Liver (tissue), 9 donors: ENCODE data around the gene PDIA3. TPM values are rescaled to one million over a fixed set of nuclear protein-coding genes. Genes with fewer than 3 reads are reported as not detected.
"Not testable (repeated sequence)": the region's sequence is repeated elsewhere in the genome, so short reads cannot be mapped to it uniquely, and the experiment has no call there.

Experiments used
- DNase-seq: peaks from one replicate; pipeline ENCODE4 v3.0.0-alpha.2; 2017; ENCODE audit warnings: low spot score
- H3K27ac ChIP-seq, 2 donors: one replicate each; pipeline ENCODE4 v1.7.0; 2013; ENCODE audit warnings: inconsistent platforms in 2 of 2, low read length in 2 of 2, control low read depth in 1 of 2, low read depth in 1 of 2, mild to moderate bottlenecking in 1 of 2
- H3K27me3 ChIP-seq, 4 donors: one replicate each; pipeline versions ENCODE4 v1.6.1 to v1.7.0; 2013; ENCODE audit warnings: low read length in 3 of 4, inconsistent platforms in 1 of 4, mild to moderate bottlenecking in 1 of 4, moderate library complexity in 1 of 4; ENCODE audit not compliant: control insufficient read depth in 4 of 4, insufficient read depth in 4 of 4
- H3K36me3 ChIP-seq, 4 donors: one replicate each; pipeline versions ENCODE4 v1.6.1 to v1.7.0; 2013; ENCODE audit warnings: low read length in 3 of 4, mild to moderate bottlenecking in 3 of 4, low read depth in 1 of 4, moderate library complexity in 1 of 4; ENCODE audit not compliant: control insufficient read depth in 4 of 4, insufficient read depth in 3 of 4
- H3K4me1 ChIP-seq, 4 donors: one replicate each; pipeline versions ENCODE4 v1.6.1 to v1.7.0; 2013; ENCODE audit warnings: low read length in 3 of 4, mild to moderate bottlenecking in 3 of 4, moderate library complexity in 1 of 4; ENCODE audit not compliant: control insufficient read depth in 4 of 4, insufficient read depth in 4 of 4
- H3K4me3 ChIP-seq, 3 donors: one replicate each; pipeline versions ENCODE4 v1.6.1 to v1.7.0; 2013; ENCODE audit warnings: low read length in 3 of 3, control low read depth in 1 of 3, low read depth in 1 of 3, mild to moderate bottlenecking in 1 of 3
- H3K9ac ChIP-seq, 2 donors: one replicate each; pipeline ENCODE4 v1.7.0; 2013; ENCODE audit warnings: low read length in 2 of 2, mild to moderate bottlenecking in 2 of 2, moderate library complexity in 2 of 2, control low read depth in 1 of 2, low read depth in 1 of 2
- H3K9me3 ChIP-seq, 4 donors: one replicate each; pipeline versions ENCODE4 v1.6.1 to v1.7.0; 2013; ENCODE audit warnings: low read length in 3 of 4; ENCODE audit not compliant: control insufficient read depth in 4 of 4
- GABPA ChIP-seq, 2 donors: IDR thresholded peaks in 1 of 2; conservative IDR thresholded peaks in 1 of 2; 2 replicates each; pipeline ENCODE4 v1.6.1; 2016; ENCODE audit warnings: antibody characterized with exemption in 2 of 2, mild to moderate bottlenecking in 1 of 2, moderate library complexity in 1 of 2
- HNF4G ChIP-seq: IDR thresholded peaks from 2 replicates; pipeline ENCODE4 v1.6.1; 2016; ENCODE audit warnings: antibody characterized with exemption
- JUND ChIP-seq, 2 donors: IDR thresholded peaks; 2 replicates each; pipeline ENCODE4 v1.6.1; 2016; ENCODE audit warnings: antibody characterized with exemption in 2 of 2
- NR2F2 ChIP-seq: IDR thresholded peaks from 2 replicates; pipeline ENCODE4 v1.6.1; 2016; ENCODE audit warnings: antibody characterized with exemption
- RXRA ChIP-seq, 2 donors: IDR thresholded peaks; 2 replicates each; pipeline ENCODE4 v1.6.1; 2017 to 2018; ENCODE audit warnings: antibody characterized with exemption in 2 of 2, mild to moderate bottlenecking in 1 of 2
- SP1 ChIP-seq: IDR thresholded peaks from 2 replicates; pipeline ENCODE4 v1.6.1; 2018; ENCODE audit warnings: antibody characterized with exemption, mild to moderate bottlenecking
- YY1 ChIP-seq: IDR thresholded peaks from 2 replicates; pipeline ENCODE4 v1.6.1; 2016; ENCODE audit warnings: antibody characterized with exemption, mild to moderate bottlenecking
- WGBS: extraction: QIAGEN DNeasy Blood & Tissue Kit; methylation state at CpG from one replicate; pipeline ENCODE4 v1.1.7; 2013; 5-methylcytosine and 5-hydroxymethylcytosine counted together
- polyA plus RNA-seq, 2 donors: library from polyadenylated mRNA; stranded (reverse) in 1 of 2; unstranded in 1 of 2; fragments of 200-250 nt in 1 of 2; fragments of >200 nt in 1 of 2; fragmentation: Nextera tagmentation in 1 of 2; extraction: Ambion mirVana in 1 of 2; gene quantifications; one replicate each; pipeline versions ENCODE4 v1.2.1 to v1.2.3, GENCODE V29; 2013 to 2015
- total RNA-seq, 2 donors: library from RNA; depleted of rRNA; stranded (reverse); fragments of >200 nt; gene quantifications; one replicate each; pipeline ENCODE4 v1.2.3, GENCODE V29; 2014
- TF ChIP-seq, protein P1 (sequence below): IDR thresholded peaks from 2 replicates; pipeline ENCODE4 v1.6.1; 2016; ENCODE audit warnings: antibody characterized with exemption, mild to moderate bottlenecking
- TF ChIP-seq, protein P2 (sequence below): IDR thresholded peaks from 2 replicates; pipeline ENCODE4 v1.6.1; 2016; ENCODE audit warnings: antibody characterized with exemption
- TF ChIP-seq, protein P3 (sequence below): IDR thresholded peaks from 2 replicates; pipeline ENCODE4 v1.6.1; 2016; ENCODE audit warnings: antibody characterized with exemption
- donor health status: healthy.
- donor health status: healthy.
- donor health status: healthy.
- donor health status: healthy.
- donor health status: healthy.

Gene PDIA3
- total and polyA plus RNA-seq, 4 donors, result 109 to 328 (median 215) TPM

DNA sequence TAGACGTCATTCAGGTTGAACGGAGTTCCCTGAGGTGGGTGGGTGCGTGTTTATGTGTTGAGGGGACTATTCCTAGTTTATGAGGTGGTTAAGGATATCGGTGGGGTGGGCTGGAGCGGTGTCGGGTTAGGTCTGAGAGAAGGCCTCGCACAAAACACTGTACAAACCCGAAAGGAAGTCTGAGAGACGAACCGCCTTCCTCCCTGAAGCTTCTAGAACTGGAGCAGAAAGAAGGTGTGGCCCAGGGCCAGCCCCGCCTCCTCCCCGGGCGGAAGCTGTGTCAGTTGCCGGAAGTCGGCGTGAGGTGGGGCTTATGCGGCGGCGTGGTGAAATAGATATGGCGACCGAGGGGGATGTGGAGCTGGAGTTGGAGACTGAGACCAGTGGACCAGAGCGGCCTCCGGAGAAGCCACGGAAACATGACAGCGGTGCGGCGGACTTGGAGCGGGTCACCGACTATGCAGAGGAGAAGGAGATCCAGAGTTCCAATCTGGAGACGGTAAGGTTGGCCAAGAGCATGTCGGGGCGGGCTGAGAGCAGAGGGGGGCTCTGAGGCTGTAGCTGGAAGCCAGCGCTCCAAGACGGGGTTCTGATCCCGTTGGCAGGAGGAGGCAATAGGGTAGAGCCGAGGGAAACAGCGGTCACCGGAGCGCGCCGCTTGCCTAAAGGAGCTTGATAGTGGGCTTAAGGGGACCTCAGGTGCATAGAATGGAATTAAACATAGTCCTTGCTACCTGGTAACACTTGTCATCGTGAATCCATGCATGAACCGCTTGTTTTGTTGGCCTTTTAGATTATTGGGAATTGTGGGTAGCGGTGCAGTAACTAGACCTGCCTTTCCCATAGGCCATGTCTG, 54.3 kb downstream of the PDIA3 start, which contains the start of gene HYPK:
Gene HYPK, plus strand, starts transcription at position 314 of the 856 bp plus-strand sequence. Its CDS starts 24 bp downstream, at position 338.
- H3K4me1 ChIP-seq, result peaks cover 0 to 8% (median 6%) of the 10 kb centered on the region in 4 donors
- WGBS, result 8% methylated on average over 44 of the region's 44 CpGs

DNA sequence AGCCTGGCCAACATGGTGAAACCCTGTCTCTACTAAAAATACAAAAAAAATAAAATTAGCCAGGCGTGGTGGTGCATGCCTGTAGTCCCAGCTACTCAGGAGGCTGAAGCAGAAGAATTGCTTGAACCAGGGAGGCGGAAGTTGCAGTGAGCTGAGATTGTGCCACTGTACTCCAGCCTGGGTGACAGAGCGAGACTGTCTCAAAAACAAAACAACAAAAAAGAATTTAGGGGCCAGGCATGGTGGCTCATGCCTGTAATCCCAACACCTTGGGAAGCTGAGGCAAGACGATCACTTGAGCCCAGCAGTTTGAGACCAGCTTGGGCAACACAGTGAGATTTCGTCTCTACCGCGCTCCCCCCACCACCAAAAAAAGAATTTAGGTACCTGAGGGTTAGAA, 56.4 kb downstream of the PDIA3 start:
- H3K27ac ChIP-seq, H3K27me3 ChIP-seq, H3K4me1 ChIP-seq, DNase-seq, H3K4me3 ChIP-seq, H3K9me3 ChIP-seq, H3K9ac ChIP-seq: not testable (repeated sequence)
- peaks cover 6 to 35% (median 18%) of the 10 kb centered on the region in 4 donors for H3K36me3 ChIP-seq
- WGBS, result 97% methylated on average over 7 of the region's 7 CpGs

More for the DNA sequence above, 54.3 kb downstream of the PDIA3 start, which contains the start of gene HYPK:
- Histone ChIP-seq H3K36me3 (peaks cover 3 to 32% (median 20%) of the 10 kb centered on the region in 4 donors), H3K9me3 (no peaks in the 10 kb centered on the region), H3K4me3 (peak within 1 kb of the TSS; percentile 81 to 98 (median 95)), H3K27ac (peak within 1 kb of the TSS; percentile 95 to 98), H3K27me3 (no peaks in the 10 kb centered on the region), H3K9ac (peak within 1 kb of the TSS; percentile 69 to 96)
- no peak for TF ChIP-seq NR2F2
- no peak for TF ChIP-seq HNF4G
- peak; percentile 47 for TF ChIP-seq SP1
- TF ChIP-seq YY1, result peak; percentile 96
- TF ChIP-seq GABPA (IDR thresholded peaks at IDR 0.05 in 1 of 2, conservative IDR thresholded peaks at IDR 0.05 in 1 of 2), result peak; percentile 88 to 97
- TF ChIP-seq, protein P1, sequence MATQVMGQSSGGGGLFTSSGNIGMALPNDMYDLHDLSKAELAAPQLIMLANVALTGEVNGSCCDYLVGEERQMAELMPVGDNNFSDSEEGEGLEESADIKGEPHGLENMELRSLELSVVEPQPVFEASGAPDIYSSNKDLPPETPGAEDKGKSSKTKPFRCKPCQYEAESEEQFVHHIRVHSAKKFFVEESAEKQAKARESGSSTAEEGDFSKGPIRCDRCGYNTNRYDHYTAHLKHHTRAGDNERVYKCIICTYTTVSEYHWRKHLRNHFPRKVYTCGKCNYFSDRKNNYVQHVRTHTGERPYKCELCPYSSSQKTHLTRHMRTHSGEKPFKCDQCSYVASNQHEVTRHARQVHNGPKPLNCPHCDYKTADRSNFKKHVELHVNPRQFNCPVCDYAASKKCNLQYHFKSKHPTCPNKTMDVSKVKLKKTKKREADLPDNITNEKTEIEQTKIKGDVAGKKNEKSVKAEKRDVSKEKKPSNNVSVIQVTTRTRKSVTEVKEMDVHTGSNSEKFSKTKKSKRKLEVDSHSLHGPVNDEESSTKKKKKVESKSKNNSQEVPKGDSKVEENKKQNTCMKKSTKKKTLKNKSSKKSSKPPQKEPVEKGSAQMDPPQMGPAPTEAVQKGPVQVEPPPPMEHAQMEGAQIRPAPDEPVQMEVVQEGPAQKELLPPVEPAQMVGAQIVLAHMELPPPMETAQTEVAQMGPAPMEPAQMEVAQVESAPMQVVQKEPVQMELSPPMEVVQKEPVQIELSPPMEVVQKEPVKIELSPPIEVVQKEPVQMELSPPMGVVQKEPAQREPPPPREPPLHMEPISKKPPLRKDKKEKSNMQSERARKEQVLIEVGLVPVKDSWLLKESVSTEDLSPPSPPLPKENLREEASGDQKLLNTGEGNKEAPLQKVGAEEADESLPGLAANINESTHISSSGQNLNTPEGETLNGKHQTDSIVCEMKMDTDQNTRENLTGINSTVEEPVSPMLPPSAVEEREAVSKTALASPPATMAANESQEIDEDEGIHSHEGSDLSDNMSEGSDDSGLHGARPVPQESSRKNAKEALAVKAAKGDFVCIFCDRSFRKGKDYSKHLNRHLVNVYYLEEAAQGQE, result peak; percentile 69
- TF ChIP-seq, protein P2, sequence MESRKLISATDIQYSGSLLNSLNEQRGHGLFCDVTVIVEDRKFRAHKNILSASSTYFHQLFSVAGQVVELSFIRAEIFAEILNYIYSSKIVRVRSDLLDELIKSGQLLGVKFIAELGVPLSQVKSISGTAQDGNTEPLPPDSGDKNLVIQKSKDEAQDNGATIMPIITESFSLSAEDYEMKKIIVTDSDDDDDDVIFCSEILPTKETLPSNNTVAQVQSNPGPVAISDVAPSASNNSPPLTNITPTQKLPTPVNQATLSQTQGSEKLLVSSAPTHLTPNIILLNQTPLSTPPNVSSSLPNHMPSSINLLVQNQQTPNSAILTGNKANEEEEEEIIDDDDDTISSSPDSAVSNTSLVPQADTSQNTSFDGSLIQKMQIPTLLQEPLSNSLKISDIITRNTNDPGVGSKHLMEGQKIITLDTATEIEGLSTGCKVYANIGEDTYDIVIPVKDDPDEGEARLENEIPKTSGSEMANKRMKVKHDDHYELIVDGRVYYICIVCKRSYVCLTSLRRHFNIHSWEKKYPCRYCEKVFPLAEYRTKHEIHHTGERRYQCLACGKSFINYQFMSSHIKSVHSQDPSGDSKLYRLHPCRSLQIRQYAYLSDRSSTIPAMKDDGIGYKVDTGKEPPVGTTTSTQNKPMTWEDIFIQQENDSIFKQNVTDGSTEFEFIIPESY, result no peak
- no peak for TF ChIP-seq JUND (IDR thresholded peaks at IDR 0.05)
- no peak for TF ChIP-seq RXRA (IDR thresholded peaks at IDR 0.05)
- TF ChIP-seq, protein P3, sequence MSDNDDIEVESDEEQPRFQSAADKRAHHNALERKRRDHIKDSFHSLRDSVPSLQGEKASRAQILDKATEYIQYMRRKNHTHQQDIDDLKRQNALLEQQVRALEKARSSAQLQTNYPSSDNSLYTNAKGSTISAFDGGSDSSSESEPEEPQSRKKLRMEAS, result peak; percentile 61
- DNase-seq, result peak; percentile 93
